Measurements from ENCODE around the gene FAM50B. TPM values are rescaled to one million over a fixed set of nuclear protein-coding genes. Genes with fewer than 3 reads are reported as not detected.

FAM50B gene, protein sequence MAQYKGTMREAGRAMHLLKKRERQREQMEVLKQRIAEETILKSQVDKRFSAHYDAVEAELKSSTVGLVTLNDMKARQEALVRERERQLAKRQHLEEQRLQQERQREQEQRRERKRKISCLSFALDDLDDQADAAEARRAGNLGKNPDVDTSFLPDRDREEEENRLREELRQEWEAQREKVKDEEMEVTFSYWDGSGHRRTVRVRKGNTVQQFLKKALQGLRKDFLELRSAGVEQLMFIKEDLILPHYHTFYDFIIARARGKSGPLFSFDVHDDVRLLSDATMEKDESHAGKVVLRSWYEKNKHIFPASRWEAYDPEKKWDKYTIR
- 6.5 and 10.0 TPM in 2 replicates for total RNA-seq

GRCh38 chr6:3848925-3849605, at the start of gene FAM50B:
Gene FAM50B, plus strand, starts transcription at chr6:3849373. Its CDS starts 439 bp downstream, at chr6:3849812.

Other genes with a start within 250 kb of the FAM50B start
- 43.5 and 69.9 TPM in 2 replicates for gene PXDC1, start 97.7 kb upstream of the FAM50B start, total RNA-seq
- not detected in 2 replicates for gene FAM217A, start 229.8 kb downstream of the FAM50B start, total RNA-seq

All from tracheal epithelial cell (primary cell).